Tibial nerve (tissue), 4 donors: ENCODE measurements around the gene IGF2.

Experiments used
- CTCF ChIP-seq, 5 experiments: fragments of 200-600 bp in 3 of 5; fragments of 450-650 bp in 2 of 5; sonication (generic) in 3 of 5; IDR thresholded peaks; one replicate each; pipeline ENCODE4 v1.5.1; 2016 to 2019; ENCODE audit warnings: antibody characterized with exemption in 5 of 5, mild to moderate bottlenecking in 3 of 5, moderate library complexity in 2 of 5
- EP300 ChIP-seq, 2 donors: sonication (generic); formaldehyde crosslinking; IDR thresholded peaks; one replicate each; pipeline ENCODE4 v1.6.1; 2017; ENCODE audit warnings: antibody characterized with exemption in 2 of 2, mild to moderate bottlenecking in 1 of 2
- POLR2A ChIP-seq, 2 donors: fragments of 450-650 bp; IDR thresholded peaks; one replicate each; pipeline ENCODE4 v1.6.1; 2017; ENCODE audit warnings: antibody characterized with exemption in 2 of 2, mild to moderate bottlenecking in 2 of 2, moderate library complexity in 2 of 2

GRCh38 chr11:2132246-2132645 lies 6.9 kb downstream of the IGF2 start:
- TF ChIP-seq CTCF (IDR thresholded peaks at IDR 0.05) (no peak), POLR2A (IDR thresholded peaks at IDR 0.05) (no peak), EP300 (IDR thresholded peaks at IDR 0.05) (no peak)
